PC-3 (cell line): ENCODE measurements around the gene RAB31. TPM values are rescaled to one million over a fixed set of nuclear protein-coding genes. Genes with fewer than 3 reads are reported as not detected.

ENCODE experiments used
- ATAC-seq: fragments of 200-7000 bp; cut with Tn5 transposase; 2 replicates; pipeline ENCODE4 v1.9.1; 2020; ENCODE audit warnings: mild to moderate bottlenecking, moderate library complexity
- Bru-seq: library from RNA; stranded (reverse); fragments of 400-500 nt; gene quantifications from one replicate; lab custom pipeline; 2021; lab: Mats Ljungman, UMichigan
- BruChase-seq, 2 experiments: library from RNA; stranded (reverse); fragments of 400-500 nt; gene quantifications; one replicate each; lab custom pipeline; 2021; lab: Mats Ljungman, UMichigan
- BruUV-seq: library from RNA; stranded (reverse); fragments of 400-500 nt; replicated peaks from 2 replicates; lab custom pipeline; 2021; lab: Mats Ljungman, UMichigan
- CTCF ChIA-PET: fragments of 300-600 bp; sonication (Branson Sonifier 250); formaldehyde crosslinking; loops from one replicate; lab custom pipeline; 2022; ENCODE audit warnings: antibody characterized with exemption; lab: Charles Lee
- POLR2A ChIA-PET: fragments of 300-600 bp; sonication (Branson Sonifier 250); formaldehyde crosslinking; loops from one replicate; lab custom pipeline; 2022; ENCODE audit warnings: antibody characterized with exemption; ENCODE audit not compliant: unreplicated experiment; lab: Charles Lee
- DNase-seq: peaks from one replicate; pipeline ENCODE4 v3.0.0-alpha.2; 2015
- H2AFZ ChIP-seq: fragments of 300-600 bp; sonication (generic); 2 replicates; pipeline ENCODE4 v1.6.0; 2016; ENCODE audit warnings: antibody characterized with exemption, low read length
- H3F3A ChIP-seq: fragments of 300-600 bp; sonication (generic); one replicate; pipeline ENCODE4 v1.6.0; 2017; ENCODE audit warnings: antibody characterized with exemption, low read length, control low read depth, mild to moderate bottlenecking; ENCODE audit not compliant: unreplicated experiment
- H3K27ac ChIP-seq: fragments of 300-600 bp; sonication (generic); 2 replicates; pipeline ENCODE4 v1.5.1; 2016; ENCODE audit warnings: mild to moderate bottlenecking, low read length
- H3K27me3 ChIP-seq: fragments of 300-600 bp; sonication (generic); 2 replicates; pipeline ENCODE4 v1.6.1; 2016; ENCODE audit warnings: low read length, mixed read lengths
- H3K36me3 ChIP-seq: fragments of 300-600 bp; sonication (generic); 2 replicates; pipeline ENCODE4 v1.6.1; 2016; ENCODE audit warnings: low read depth, mixed run types, low read length, mixed read lengths
- H3K4me1 ChIP-seq: fragments of 300-600 bp; sonication (generic); 2 replicates; pipeline ENCODE4 v1.5.1; 2016; ENCODE audit warnings: low read length; ENCODE audit not compliant: insufficient read depth
- H3K4me2 ChIP-seq: fragments of 300-600 bp; sonication (generic); 2 replicates; pipeline ENCODE4 v1.6.0; 2016; ENCODE audit warnings: low read length
- H3K4me3 ChIP-seq: fragments of 300-600 bp; sonication (generic); 2 replicates; pipeline ENCODE4 v1.5.1; 2016; ENCODE audit warnings: mild to moderate bottlenecking, low read length, mixed read lengths
- H3K79me2 ChIP-seq: fragments of 300-600 bp; sonication (generic); 2 replicates; pipeline ENCODE4 v1.6.1; 2017; ENCODE audit warnings: low read length, mixed read lengths
- H3K9ac ChIP-seq: fragments of 300-600 bp; sonication (generic); 2 replicates; pipeline ENCODE4 v1.6.0; 2016; ENCODE audit warnings: mild to moderate bottlenecking, low read length
- H3K9me2 ChIP-seq: fragments of 300-600 bp; sonication (generic); replicated peaks from 2 replicates; pipeline ENCODE4 v1.6.1; 2016; ENCODE audit warnings: mixed run types, low read length, mixed read lengths
- H3K9me3 ChIP-seq: fragments of 300-600 bp; sonication (generic); 2 replicates; pipeline ENCODE4 v1.6.1; 2016; ENCODE audit warnings: low read length, mixed read lengths
- H4K20me1 ChIP-seq: fragments of 300-600 bp; sonication (generic); 2 replicates; pipeline ENCODE4 v1.6.1; 2016; ENCODE audit warnings: low read length, mixed read lengths
- CTCF ChIP-seq: fragments of 300-600 bp; sonication (generic); conservative IDR thresholded peaks from 2 replicates; pipeline ENCODE4 v1.5.1; 2017; ENCODE audit warnings: antibody characterized with exemption, low read depth, mild to moderate bottlenecking, low read length
- EZH2 ChIP-seq: fragments of 300-600 bp; sonication (generic); IDR thresholded peaks from one replicate; pipeline ENCODE4 v1.6.1; 2017; ENCODE audit warnings: antibody characterized with exemption, mild to moderate bottlenecking, low read length; ENCODE audit not compliant: unreplicated experiment
- EZH2phosphoT487 ChIP-seq: fragments of 300-600 bp; sonication (generic); IDR thresholded peaks from 2 replicates; pipeline ENCODE4 v1.6.1; 2018; ENCODE audit warnings: mild to moderate bottlenecking, antibody characterized with exemption, low read length, borderline replicate concordance
- intact Hi-C: fragments of 100-400 bp; cut with micrococcal nuclease; formaldehyde crosslinking; loops from 2 replicates; pipeline ENCODE4 v1.9.0; 2023
- long read RNA-seq: library from polyadenylated mRNA; unstranded; transcript quantifications from one replicate; pipeline ENCODE4 v2.0.0, GENCODE V29; 2021; ENCODE audit not compliant: unreplicated experiment
- total RNA-seq: library from RNA; depleted of rRNA; stranded (reverse); fragments of >200 nt; gene quantifications from 2 replicates; pipeline ENCODE4 v1.2.3, GENCODE V29; 2014; rRNA removed

RAB31 gene, protein sequence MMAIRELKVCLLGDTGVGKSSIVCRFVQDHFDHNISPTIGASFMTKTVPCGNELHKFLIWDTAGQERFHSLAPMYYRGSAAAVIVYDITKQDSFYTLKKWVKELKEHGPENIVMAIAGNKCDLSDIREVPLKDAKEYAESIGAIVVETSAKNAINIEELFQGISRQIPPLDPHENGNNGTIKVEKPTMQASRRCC
- total RNA-seq (1.7 and 3.8 TPM in 2 replicates), Bru-seq, nascent RNA (percentile 33 among the genes with signal in this experiment), BruChase-seq, experiment 1, labeled RNA remaining after a 6-hour chase (percentile 28 among the genes with signal in this experiment), BruChase-seq, experiment 2, labeled RNA remaining after a 2-hour chase (percentile 29 among the genes with signal in this experiment)
- long read RNA-seq, full-length matches to known transcripts = 6 of 7 reads
- long read RNA-seq, partial matches to known transcripts = 0 of 7 reads
- long read RNA-seq, other reads (novel, unspliced or antisense) = 1 of 7 reads

- Histone ChIP-seq H2AFZ (peak within 1 kb of the TSS; percentile 47), H3K36me3 (no peaks in the 10 kb centered on the region), H3K4me3 (peak within 1 kb of the TSS; percentile 63), H3K9ac (no peak within 1 kb of the TSS), H3K4me1 (peaks cover 19% of the 10 kb centered on the region), H3K27ac (no peak within 1 kb of the TSS), H3K4me2 (peak within 1 kb of the TSS; percentile 70), H3K27me3 (no peaks in the 10 kb centered on the region), H3K9me3 (no peaks in the 10 kb centered on the region), H3F3A (peaks cover 3% of the 10 kb centered on the region), H3K9me2 (no peaks in the 10 kb centered on the region), H3K79me2 (no peaks in the 10 kb centered on the region), H4K20me1 (no peaks in the 10 kb centered on the region)
- intact Hi-C loops = no loop called here
- peak; percentile 2; the same call in 1 of the 2 replicates for ATAC-seq
- ChIA-PET POLR2A (no interaction called here), CTCF (no interaction called here)
- no TSS peak for BruUV-seq
- peak; percentile 20 for DNase-seq
- TF ChIP-seq EZH2 (no peak), EZH2phosphoT487 (no peak), CTCF (no peak)
Observed at GRCh38 chr18:9708057-9708433, at the start of gene RAB31. Gene RAB31, plus strand, starts transcription at chr18:9708301. Its CDS starts 105 bp downstream, at chr18:9708406.

GRCh38 chr18:9659499-9660375, 48.4 kb upstream of the RAB31 start:
- ChIA-PET POLR2A (no interaction called here), CTCF (no interaction called here)
- intact Hi-C loops = no loop called here
- TF ChIP-seq EZH2 (no peak), CTCF (no peak)
- H3K9me3 ChIP-seq = no peaks in the 10 kb centered on the region
- DNase-seq (no peak), ATAC-seq (no peak)
- peaks cover 15% of the 10 kb centered on the region for H3F3A ChIP-seq
- peaks cover 35% of the 10 kb centered on the region for H3K4me1 ChIP-seq
- peak overlapping the region; percentile 100 for H3K27ac ChIP-seq
- H3K4me3 ChIP-seq = no peak overlapping the region
- BruUV-seq = no TSS peak
- H3K4me2 ChIP-seq = peak overlapping the region; percentile 72; the same call in 1 of the 2 replicates
- H3K79me2 ChIP-seq = 0 out of 2 replicates have a peak, but pooled peaks cover 3% of the 10 kb centered on the region
- H4K20me1 ChIP-seq = no peaks in the 10 kb centered on the region
- no peaks in the 10 kb centered on the region for H3K9me2 ChIP-seq
- no peaks in the 10 kb centered on the region for H3K36me3 ChIP-seq
- no peaks in the 10 kb centered on the region for H3K27me3 ChIP-seq
- H3K9ac ChIP-seq = peak overlapping the region; percentile 85
- no peak overlapping the region for H2AFZ ChIP-seq
